RWPE2 (cell line): ENCODE results near the gene TFAP2E.

Experiments used
- ATAC-seq: fragments of 200-7000 bp; cut with Tn5 transposase; 3 replicates; pipeline ENCODE4 v1.9.1; 2021; ENCODE audit warnings: low read depth
- DNase-seq: peaks from one replicate; pipeline ENCODE4 v3.0.0-alpha.2; 2020; ENCODE audit warnings: low spot score
- H3K27ac ChIP-seq: fragments of 450-650 bp; 2 replicates; pipeline ENCODE4 v1.5.1; 2017; ENCODE audit warnings: mild to moderate bottlenecking; ENCODE audit not compliant: poor library complexity, severe bottlenecking
- H3K27me3 ChIP-seq: fragments of 250-450 bp; sonication (Bioruptor Pico); 2 replicates; pipeline ENCODE4 v1.5.1; 2021; ENCODE audit warnings: mild to moderate bottlenecking, moderate library complexity; ENCODE audit not compliant: insufficient read depth, poor library complexity, severe bottlenecking
- H3K36me3 ChIP-seq: fragments of 250-450 bp; sonication (Bioruptor Pico); 2 replicates; pipeline ENCODE4 v1.5.1; 2020; ENCODE audit warnings: low read depth, mild to moderate bottlenecking, moderate library complexity
- H3K4me1 ChIP-seq: fragments of 250-450 bp; sonication (Bioruptor Pico); 2 replicates; pipeline ENCODE4 v1.5.1; 2021; ENCODE audit warnings: mild to moderate bottlenecking, moderate library complexity; ENCODE audit not compliant: insufficient read depth, poor library complexity, severe bottlenecking
- H3K4me3 ChIP-seq: fragments of 250-450 bp; sonication (Bioruptor Pico); 2 replicates; pipeline ENCODE4 v1.5.1; 2021; ENCODE audit warnings: mild to moderate bottlenecking, moderate library complexity; ENCODE audit not compliant: severe bottlenecking
- H3K9me3 ChIP-seq: fragments of 250-450 bp; sonication (Bioruptor Pico); 2 replicates; pipeline ENCODE4 v1.5.1; 2021; ENCODE audit warnings: mild to moderate bottlenecking, moderate library complexity; ENCODE audit not compliant: severe bottlenecking
- CTCF ChIP-seq: fragments of 450-650 bp; IDR thresholded peaks from one replicate; pipeline ENCODE4 v1.5.1; 2017; ENCODE audit warnings: mild to moderate bottlenecking, moderate library complexity; ENCODE audit not compliant: poor library complexity, severe bottlenecking

TFAP2E gene

GRCh38 chr1:35644204-35644603 lies 71.1 kb downstream of the TFAP2E start:
- no peaks in the 10 kb centered on the region for H3K36me3 ChIP-seq
- no peak overlapping the region for H3K4me3 ChIP-seq
- DNase-seq (no peak), ATAC-seq (no peak)
- H3K27ac ChIP-seq, result no peak overlapping the region
- peaks cover 9% of the 10 kb centered on the region for H3K4me1 ChIP-seq
- TF ChIP-seq CTCF, result no peak
- H3K27me3 ChIP-seq, result peaks cover 5% of the 10 kb centered on the region
- H3K9me3 ChIP-seq, result no peaks in the 10 kb centered on the region
